Stimulated activated CD8-positive, alpha-beta memory T cell treated with anti-CD3 and anti-CD28 coated beads, Interleukin-4, amount 100 ng/mL, for 48 hours (primary cell): Measurements from ENCODE around the gene DLG3.
"Not testable (repeated sequence)": the region's sequence is repeated elsewhere in the genome, so short reads cannot be mapped to it uniquely, and the experiment has no call there.

Source experiments
- DNase-seq: peaks from one replicate; pipeline ENCODE4 v3.0.0-alpha.2; 2020

DLG3 gene

GRCh38 chrX:70444326-70444945 lies at the start of gene DLG3:
DLG3 (plus strand) TSS chrX:70444835; CDS start chrX:70445202, 367 bp downstream.
- DNase-seq, result peak; percentile 43

- no peak for DNase-seq
These were observed 45.7 kb upstream of the DLG3 start for GRCh38 chrX:70398899-70399298.

GRCh38 chrX:70400181-70400580 lies 44.5 kb upstream of the DLG3 start:
- not testable (repeated sequence) for DNase-seq

- no peak for DNase-seq
These were observed 41.9 kb upstream of the DLG3 start for GRCh38 chrX:70402721-70403120.

DNA sequence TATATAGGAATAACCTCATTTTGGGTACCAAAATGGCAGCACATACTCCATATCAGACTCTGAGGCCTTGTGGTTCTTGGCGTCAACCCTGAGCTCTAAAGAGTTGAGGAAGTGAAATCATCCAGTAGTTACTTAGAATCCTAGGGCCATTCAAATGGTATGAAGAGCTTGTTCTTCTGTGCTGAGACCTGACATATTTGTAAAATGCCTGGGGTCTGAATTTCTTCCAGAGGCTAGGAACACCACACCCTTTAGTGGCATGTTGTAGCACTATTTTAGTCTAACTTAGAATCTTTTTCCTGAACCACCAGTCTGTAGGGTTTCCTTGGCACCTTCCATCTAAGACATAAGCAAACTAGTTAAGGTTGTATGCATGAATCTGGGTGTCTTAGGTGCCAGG lies 39.6 kb upstream of the DLG3 start:
- no peak for DNase-seq

DNA sequence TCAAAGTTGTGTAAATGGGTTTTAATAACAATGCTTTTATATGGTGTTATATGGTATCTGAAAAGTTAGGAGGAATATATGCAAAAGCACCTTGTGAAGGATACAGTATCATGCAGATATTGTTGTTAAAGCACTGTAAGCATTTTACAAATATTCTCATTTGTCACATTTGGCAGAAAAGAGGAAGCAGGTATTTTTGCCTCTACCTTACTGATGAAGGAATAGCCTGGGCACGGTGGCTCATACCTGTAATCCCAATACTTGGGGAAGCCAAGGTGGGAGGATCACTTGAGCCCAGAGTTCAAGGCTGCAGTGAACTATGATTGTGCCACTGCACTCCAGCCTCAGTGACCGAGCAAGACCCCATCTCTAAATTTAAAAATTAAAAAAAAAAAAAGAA lies 33.7 kb upstream of the DLG3 start:
- no peak for DNase-seq

GRCh38 chrX:70411475-70411874 lies 33.2 kb upstream of the DLG3 start:
- DNase-seq, result no peak

DNA sequence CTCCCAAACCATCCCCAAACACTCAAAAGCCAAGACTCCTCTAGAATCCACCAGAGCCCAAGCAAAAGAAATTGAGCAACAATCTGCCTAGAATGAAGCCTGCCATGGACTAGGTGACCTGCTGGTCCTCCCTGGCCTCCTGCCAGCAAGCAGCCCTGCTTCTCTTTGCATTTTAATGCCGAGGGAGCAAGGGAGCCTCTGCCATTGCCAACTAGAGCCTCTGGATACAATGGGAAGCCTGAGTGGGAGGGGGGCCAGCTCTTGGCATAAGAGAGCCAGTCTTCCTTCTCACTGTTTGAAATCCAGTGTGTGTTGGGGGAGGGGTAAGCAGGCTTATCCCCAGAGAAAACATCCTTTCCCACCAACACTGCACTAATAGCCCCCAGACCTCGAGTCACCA lies 23.0 kb upstream of the DLG3 start:
- DNase-seq, result no peak

GRCh38 chrX:70422851-70423341 lies 21.7 kb upstream of the DLG3 start, which contains the start of gene GDPD2:
GDPD2 (plus strand) TSS chrX:70423314; CDS start chrX:70424985, 1,671 bp downstream.
- DNase-seq, result no peak

- DNase-seq, result no peak
These were observed 20.5 kb upstream of the DLG3 start for GRCh38 chrX:70423936-70424675.

DNA sequence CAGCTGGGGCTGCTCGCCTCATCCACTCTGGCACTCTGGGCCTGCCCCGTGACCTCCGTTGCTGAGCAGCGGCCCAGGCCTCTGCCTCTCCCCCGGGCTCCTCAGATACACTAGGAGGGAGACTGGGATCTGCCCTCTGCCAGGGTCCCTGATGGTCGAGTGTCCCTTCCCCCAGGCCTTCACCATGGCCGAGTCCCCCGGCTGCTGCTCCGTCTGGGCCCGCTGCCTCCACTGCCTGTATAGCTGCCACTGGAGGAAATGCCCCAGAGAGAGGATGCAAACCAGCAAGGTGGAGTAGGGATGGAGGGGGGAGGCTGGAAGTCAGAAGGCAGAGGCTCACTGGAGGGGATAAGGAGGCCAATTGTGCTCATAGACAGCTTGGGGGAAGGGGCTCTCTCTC lies 19.8 kb upstream of the DLG3 start:
- DNase-seq, result no peak

DNA sequence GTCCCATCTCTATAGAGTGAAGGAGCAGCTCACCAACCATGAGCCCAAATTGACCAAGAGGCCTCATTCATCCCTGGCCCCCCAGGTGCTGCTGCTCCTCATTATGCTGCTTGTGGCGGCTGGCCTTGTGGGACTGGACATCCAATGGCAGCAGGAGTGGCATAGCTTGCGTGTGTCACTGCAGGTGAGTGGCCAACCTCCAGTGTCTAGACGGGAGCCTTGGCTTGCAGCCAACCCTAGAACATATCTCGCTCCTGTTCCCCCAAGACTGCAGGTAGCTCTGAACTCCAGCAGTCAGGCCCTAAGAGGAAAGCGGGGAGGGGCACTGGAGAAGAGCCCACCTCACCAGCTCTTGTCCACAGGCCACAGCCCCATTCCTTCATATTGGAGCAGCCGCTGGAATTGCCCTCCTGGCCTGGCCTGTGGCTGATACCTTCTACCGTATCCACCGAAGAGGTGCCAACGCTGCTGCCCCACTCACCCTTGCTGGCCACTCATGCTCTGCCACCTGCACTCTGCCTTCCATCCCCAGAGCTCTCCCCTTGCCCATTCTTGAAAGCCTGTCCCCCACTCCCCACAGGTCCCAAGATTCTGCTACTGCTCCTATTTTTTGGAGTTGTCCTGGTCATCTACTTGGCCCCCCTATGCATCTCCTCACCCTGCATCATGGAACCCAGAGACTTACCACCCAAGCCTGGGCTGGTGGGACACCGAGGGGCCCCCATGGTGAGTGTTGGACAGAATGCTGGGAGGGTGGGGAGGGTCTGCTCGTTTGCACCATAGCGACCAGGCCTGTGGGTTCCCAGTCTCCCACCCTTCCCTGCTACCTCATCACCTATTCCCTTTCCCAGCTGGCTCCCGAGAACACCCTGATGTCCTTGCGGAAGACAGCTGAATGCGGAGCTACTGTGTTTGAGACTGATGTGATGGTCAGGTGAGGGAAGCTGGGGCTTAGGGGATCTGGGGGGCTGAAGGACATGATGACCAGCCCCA lies 18.1 kb upstream of the DLG3 start:
- DNase-seq, result no peak

DNA sequence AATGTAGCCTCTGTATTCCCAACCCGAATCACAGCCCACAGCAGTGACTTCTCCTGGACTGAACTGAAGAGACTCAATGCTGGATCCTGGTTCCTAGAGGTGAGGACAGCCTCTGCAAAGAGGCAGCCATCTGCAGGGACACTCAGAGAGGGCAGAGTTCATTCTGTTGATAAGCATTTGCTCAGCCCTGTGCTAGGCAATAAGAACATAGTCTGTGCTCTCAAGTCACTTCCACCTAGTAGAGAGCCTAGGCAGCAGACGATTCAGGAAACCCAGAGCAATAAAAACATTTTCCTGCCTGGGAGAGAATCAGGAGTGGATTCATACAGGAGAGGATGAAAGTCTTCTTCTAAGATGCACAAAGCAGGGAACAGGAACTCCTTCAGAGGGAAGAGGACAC lies 17.3 kb upstream of the DLG3 start:
- DNase-seq, result no peak

DNA sequence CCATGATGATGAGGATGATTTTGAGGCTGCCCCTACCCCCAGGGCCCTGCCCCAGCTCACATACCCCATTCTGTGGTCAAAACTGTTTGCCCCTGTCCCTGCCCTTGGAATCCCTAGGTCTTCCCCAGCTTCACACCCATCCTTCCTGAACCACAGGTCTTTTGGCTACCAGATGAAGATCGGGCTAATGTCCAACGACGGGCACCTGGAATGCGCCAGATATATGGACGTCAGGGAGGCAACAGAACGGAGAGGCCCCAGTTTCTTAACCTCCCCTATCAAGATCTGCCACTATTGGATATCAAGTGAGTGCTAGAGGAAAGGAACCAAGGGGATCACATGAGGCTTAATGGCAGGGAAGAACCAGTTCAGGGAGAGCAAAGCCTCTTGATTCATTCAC lies 14.9 kb upstream of the DLG3 start:
- no peak for DNase-seq

DNA sequence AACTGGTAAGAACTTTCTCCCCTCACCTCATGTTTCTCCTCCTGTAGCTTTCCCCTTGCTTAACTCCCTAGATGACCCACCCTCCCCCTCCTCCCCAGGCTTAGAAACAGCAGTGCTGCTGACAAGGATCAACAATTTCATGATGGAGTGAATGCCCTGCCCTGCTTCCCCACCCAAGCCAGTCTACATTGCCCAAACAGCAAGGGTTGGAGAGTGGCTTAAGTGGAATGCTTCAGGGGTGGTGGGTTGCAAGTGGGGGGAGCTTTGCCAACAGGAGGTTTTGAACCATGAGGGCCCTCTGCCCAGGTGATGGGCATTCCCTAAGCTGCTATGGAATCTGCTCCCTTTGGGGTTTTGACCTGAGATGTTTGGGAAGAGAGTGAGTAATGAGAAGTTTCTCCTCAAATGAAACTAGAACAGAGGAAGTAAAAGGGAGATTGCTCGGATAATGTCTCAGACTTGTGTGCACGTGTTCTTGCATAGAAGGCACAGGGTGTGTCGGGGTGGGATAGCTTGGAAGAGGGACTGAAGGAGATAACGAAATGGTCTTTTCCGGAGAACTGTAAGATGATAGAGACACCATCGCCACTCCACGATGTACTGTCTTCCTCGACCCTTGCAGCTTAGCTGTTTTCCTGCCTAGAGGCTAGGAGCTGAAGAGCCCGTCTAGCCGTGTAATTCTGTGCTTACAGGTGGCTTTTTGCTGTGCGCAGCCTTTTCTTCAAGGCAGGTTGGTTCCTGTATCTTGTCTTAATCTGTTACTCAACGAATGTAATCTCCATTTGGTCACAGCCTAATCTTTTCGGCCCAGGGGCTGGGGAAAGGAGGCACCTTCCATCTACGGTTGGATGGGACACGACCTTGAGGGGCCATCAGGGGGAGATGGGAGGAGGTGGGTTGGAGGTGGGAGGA lies 11.4 kb upstream of the DLG3 start:
- no peak for DNase-seq

GRCh38 chrX:70433848-70434351 lies 10.7 kb upstream of the DLG3 start:
- peak; percentile 81 for DNase-seq

DNA sequence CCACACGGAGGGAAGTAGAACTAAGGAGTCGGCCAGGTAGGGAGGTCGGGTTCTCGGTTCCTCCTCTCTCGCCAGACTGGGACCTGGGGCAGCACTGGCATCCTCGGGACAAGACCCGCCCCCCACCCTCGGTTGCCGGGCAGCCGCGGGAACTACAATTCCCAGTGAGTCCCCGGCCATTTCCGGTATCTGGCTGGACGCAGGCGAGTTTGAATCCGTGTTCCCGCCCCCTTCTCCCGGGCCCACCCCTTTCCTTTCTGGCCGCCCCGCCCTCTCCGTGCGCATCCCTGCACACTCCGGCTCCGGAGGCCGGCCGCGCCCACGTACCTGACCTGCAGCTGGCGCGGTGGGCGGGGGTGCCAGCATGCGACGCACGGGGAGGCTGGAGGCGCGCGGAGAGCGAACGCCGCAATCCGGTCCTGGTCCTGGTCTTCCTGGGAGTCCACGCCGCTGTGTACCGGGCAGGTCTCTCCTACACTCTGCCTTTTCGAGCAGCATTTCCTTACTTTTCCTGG lies 10.2 kb upstream of the DLG3 start:
- peak; percentile 84 for DNase-seq

- no peak for DNase-seq
These were observed 9.6 kb upstream of the DLG3 start for GRCh38 chrX:70434914-70435586.

DNA sequence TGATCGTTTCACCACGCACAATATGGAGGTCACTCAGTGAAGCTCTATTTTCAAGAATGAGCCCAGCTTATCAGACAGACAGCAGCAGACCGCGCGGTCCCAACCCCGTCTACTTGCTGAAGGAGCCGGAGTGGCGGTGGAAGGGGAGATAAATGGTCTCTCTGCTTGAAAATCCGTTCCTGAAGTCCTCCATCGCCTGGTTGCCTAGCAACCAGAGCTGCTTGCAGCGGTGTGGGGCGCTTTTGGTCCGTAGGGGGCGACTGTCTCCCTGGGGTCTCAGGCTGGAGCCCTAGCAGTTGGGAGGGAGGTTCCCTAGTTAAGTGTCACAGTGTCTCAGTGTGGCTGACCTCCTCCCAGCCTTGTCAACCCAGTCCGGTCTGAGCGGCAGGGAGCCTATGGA lies 8.3 kb upstream of the DLG3 start:
- DNase-seq, result no peak

GRCh38 chrX:70437011-70437410 lies 7.6 kb upstream of the DLG3 start:
- no peak for DNase-seq
